Adrenal gland (tissue), 5 donors: ENCODE results near the gene TNS4.

ENCODE experiments used
- CTCF ChIP-seq, 6 experiments: fragments of 450-650 bp in 4 of 6; fragments of 200-600 bp in 2 of 6; sonication (generic) in 1 of 6; IDR thresholded peaks; 1 replicate in 5 of 6; 2 replicates in 1 of 6; pipeline versions ENCODE4 v1.5.1 to v1.8.0; 2016 to 2021; ENCODE audit warnings: antibody characterized with exemption in 6 of 6, mild to moderate bottlenecking in 2 of 6, moderate library complexity in 1 of 6
- POLR2A ChIP-seq, 2 donors: fragments of 450-650 bp; IDR thresholded peaks; one replicate each; pipeline ENCODE4 v1.6.1; 2017; ENCODE audit warnings: antibody characterized with exemption in 2 of 2, mild to moderate bottlenecking in 2 of 2, moderate library complexity in 1 of 2
- donor health status: DM: no; HTN: no; CAD: no.

- TF ChIP-seq CTCF (IDR thresholded peaks at IDR 0.05) (no peak), POLR2A (IDR thresholded peaks at IDR 0.05) (no peak)
Measured at GRCh38 chr17:40459636-40460603, 41.5 kb downstream of the TNS4 start.
